ENCODE measurements around the gene TMEM219. TPM values are rescaled to one million over a fixed set of nuclear protein-coding genes. Genes with fewer than 3 reads are reported as not detected.

The TMEM219 gene
- total RNA-seq, 1 experiment from 2014 or later: 69.6 TPM

DNA sequence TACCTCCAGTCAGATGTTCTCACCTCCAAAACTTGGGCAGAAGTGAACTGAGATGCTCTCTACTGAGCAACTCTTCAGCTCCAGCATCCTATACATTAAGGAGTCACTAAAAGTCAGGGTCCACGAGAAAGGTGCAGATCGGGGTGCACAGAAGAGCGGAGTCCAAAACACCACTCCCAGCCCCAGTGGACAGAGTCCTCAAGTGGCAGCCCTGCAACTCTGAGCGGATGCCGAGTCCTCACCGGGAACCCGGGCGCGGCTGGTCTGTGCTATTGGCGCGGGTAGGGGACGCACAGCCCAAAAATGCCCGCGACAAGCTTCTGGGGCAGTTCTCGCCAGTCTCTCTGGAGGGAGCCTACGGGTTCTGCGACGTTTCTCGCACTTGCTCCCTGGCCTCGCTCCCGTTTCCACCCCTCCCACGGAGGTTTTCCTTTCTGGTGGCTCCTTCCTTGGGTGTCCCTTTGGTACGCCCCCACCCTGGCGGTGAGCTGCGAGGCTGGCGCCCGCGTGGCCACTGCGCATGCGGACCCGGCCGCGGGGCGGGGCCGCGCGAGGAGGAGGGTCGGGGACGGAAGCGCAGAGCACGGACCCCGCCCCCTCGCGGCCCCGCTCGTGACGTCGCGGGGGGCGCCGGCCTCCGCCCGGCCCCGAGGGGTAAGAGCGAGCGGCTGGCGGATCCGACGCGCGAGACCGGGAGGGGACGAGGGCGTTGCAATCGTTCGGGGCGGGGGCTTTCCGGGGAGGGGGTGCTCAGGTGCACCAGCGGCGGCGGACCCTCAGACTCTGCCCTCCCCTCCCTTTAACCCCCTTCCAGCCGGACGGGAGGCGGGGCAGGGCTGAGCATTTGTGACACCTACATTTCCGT, at the start of gene TMEM219 (continued):
- no peak for TF ChIP-seq RORB (CRISPR knock-in tag; IDR thresholded peaks at IDR 0.05)
- no peak for TF ChIP-seq NFE2L1 (CRISPR knock-in tag; IDR thresholded peaks at IDR 0.05)
- TF ChIP-seq GTF2I (CRISPR knock-in tag; conservative IDR thresholded peaks at IDR 0.05): no peak
- no peak for TF ChIP-seq CREB1 (CRISPR knock-in tag; IDR thresholded peaks at IDR 0.05)
- no peak for TF ChIP-seq ZNF263 (CRISPR knock-in tag; IDR thresholded peaks at IDR 0.05; ENCODE audit: low read depth)
- TF ChIP-seq ZNF396 (CRISPR knock-in tag; IDR thresholded peaks at IDR 0.05; ENCODE audit: borderline replicate concordance): no peak
- no peak for TF ChIP-seq IRF1 (CRISPR knock-in tag; IDR thresholded peaks at IDR 0.05)
- peak; percentile 78; the same call in 1 of the 2 replicates for TF ChIP-seq E2F5 (CRISPR knock-in tag; IDR thresholded peaks at IDR 0.05)
- no peak for TF ChIP-seq PREB (CRISPR knock-in tag; IDR thresholded peaks at IDR 0.05; ENCODE audit: borderline replicate concordance)
- no peak for TF ChIP-seq CBFB (CRISPR knock-in tag; IDR thresholded peaks at IDR 0.05; ENCODE audit: low read depth)
- no peak for TF ChIP-seq ZNF121 (CRISPR knock-in tag; IDR thresholded peaks at IDR 0.05)
- 0 out of 2 replicates have a peak, but pooled peaks have one; percentile 26 for TF ChIP-seq FOXP1 (CRISPR knock-in tag; IDR thresholded peaks at IDR 0.05; ENCODE audit: borderline replicate concordance)
- peak; percentile 71 for TF ChIP-seq TEAD1 (CRISPR knock-in tag; IDR thresholded peaks at IDR 0.05)
- TF ChIP-seq E2F1 (CRISPR knock-in tag; IDR thresholded peaks at IDR 0.05): 0 out of 2 replicates have a peak, but pooled peaks have one; percentile 31
- TF ChIP-seq MLX (CRISPR knock-in tag; IDR thresholded peaks at IDR 0.05): no peak
- TF ChIP-seq, protein P1, sequence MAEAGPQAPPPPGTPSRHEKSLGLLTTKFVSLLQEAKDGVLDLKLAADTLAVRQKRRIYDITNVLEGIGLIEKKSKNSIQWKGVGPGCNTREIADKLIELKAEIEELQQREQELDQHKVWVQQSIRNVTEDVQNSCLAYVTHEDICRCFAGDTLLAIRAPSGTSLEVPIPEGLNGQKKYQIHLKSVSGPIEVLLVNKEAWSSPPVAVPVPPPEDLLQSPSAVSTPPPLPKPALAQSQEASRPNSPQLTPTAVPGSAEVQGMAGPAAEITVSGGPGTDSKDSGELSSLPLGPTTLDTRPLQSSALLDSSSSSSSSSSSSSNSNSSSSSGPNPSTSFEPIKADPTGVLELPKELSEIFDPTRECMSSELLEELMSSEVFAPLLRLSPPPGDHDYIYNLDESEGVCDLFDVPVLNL (CRISPR knock-in tag; IDR thresholded peaks at IDR 0.05; ENCODE audit: borderline replicate concordance, low read depth): no peak
- TF ChIP-seq ELF4 (CRISPR knock-in tag; IDR thresholded peaks at IDR 0.05; ENCODE audit: low read depth): no peak
- TF ChIP-seq, protein P2, sequence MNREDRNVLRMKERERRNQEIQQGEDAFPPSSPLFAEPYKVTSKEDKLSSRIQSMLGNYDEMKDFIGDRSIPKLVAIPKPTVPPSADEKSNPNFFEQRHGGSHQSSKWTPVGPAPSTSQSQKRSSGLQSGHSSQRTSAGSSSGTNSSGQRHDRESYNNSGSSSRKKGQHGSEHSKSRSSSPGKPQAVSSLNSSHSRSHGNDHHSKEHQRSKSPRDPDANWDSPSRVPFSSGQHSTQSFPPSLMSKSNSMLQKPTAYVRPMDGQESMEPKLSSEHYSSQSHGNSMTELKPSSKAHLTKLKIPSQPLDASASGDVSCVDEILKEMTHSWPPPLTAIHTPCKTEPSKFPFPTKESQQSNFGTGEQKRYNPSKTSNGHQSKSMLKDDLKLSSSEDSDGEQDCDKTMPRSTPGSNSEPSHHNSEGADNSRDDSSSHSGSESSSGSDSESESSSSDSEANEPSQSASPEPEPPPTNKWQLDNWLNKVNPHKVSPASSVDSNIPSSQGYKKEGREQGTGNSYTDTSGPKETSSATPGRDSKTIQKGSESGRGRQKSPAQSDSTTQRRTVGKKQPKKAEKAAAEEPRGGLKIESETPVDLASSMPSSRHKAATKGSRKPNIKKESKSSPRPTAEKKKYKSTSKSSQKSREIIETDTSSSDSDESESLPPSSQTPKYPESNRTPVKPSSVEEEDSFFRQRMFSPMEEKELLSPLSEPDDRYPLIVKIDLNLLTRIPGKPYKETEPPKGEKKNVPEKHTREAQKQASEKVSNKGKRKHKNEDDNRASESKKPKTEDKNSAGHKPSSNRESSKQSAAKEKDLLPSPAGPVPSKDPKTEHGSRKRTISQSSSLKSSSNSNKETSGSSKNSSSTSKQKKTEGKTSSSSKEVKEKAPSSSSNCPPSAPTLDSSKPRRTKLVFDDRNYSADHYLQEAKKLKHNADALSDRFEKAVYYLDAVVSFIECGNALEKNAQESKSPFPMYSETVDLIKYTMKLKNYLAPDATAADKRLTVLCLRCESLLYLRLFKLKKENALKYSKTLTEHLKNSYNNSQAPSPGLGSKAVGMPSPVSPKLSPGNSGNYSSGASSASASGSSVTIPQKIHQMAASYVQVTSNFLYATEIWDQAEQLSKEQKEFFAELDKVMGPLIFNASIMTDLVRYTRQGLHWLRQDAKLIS (CRISPR knock-in tag; IDR thresholded peaks at IDR 0.05; ENCODE audit: borderline replicate concordance): no peak
- TF ChIP-seq, protein P3, sequence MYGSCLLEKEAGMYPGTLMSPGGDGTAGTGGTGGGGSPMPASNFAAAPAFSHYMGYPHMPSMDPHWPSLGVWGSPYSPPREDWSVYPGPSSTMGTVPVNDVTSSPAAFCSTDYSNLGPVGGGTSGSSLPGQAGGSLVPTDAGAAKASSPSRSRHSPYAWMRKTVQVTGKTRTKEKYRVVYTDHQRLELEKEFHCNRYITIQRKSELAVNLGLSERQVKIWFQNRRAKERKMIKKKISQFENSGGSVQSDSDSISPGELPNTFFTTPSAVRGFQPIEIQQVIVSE (CRISPR knock-in tag; IDR thresholded peaks at IDR 0.05; ENCODE audit: borderline replicate concordance): no peak
- TF ChIP-seq PRRX2 (CRISPR knock-in tag; IDR thresholded peaks at IDR 0.05): no peak
- no peak for TF ChIP-seq ATF3 (CRISPR knock-in tag; conservative IDR thresholded peaks at IDR 0.05)
- TF ChIP-seq, protein P4, sequence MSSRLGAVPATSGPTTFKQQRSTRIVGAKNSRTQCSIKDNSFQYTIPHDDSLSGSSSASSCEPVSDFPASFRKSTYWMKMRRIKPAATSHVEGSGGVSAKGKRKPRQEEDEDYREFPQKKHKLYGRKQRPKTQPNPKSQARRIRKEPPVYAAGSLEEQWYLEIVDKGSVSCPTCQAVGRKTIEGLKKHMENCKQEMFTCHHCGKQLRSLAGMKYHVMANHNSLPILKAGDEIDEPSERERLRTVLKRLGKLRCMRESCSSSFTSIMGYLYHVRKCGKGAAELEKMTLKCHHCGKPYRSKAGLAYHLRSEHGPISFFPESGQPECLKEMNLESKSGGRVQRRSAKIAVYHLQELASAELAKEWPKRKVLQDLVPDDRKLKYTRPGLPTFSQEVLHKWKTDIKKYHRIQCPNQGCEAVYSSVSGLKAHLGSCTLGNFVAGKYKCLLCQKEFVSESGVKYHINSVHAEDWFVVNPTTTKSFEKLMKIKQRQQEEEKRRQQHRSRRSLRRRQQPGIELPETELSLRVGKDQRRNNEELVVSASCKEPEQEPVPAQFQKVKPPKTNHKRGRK (CRISPR knock-in tag; IDR thresholded peaks at IDR 0.05; ENCODE audit: borderline replicate concordance): no peak
- no peak for TF ChIP-seq FOXP4 (CRISPR knock-in tag; IDR thresholded peaks at IDR 0.05)
